Activated T-cell treated with anti-CD3 and anti-CD28 coated beads, Interleukin-2, amount 50 U/mL, for 24 hours (primary cell): ENCODE measurements around the gene MAST1.
"Not testable (repeated sequence)": the region's sequence is repeated elsewhere in the genome, so short reads cannot be mapped to it uniquely, and the experiment has no call there.

Source experiments
- DNase-seq: peaks from one replicate; pipeline ENCODE4 v3.0.0-alpha.2; 2020
- H3K27ac Mint-ChIP-seq: 2 replicates; pipeline ENCODE4 v1.8.0; 2020; ENCODE audit warnings: mild to moderate bottlenecking, mixed read lengths
- H3K27me3 Mint-ChIP-seq: 2 replicates; pipeline ENCODE4 v1.8.0; 2020; ENCODE audit warnings: mixed read lengths
- H3K36me3 Mint-ChIP-seq: 2 replicates; pipeline ENCODE4 v1.8.0; 2020; ENCODE audit warnings: low read depth, mixed read lengths
- H3K4me1 Mint-ChIP-seq: 2 replicates; pipeline ENCODE4 v1.8.0; 2020; ENCODE audit warnings: low read depth, mixed read lengths
- H3K4me3 Mint-ChIP-seq: 2 replicates; pipeline ENCODE4 v1.8.0; 2020; ENCODE audit warnings: mild to moderate bottlenecking, moderate library complexity, mixed read lengths
- H3K9me3 Mint-ChIP-seq: 2 replicates; pipeline ENCODE4 v1.8.0; 2020; ENCODE audit warnings: mixed read lengths

The MAST1 gene

GRCh38 chr19:12817810-12818209 lies 20.5 kb upstream of the MAST1 start:
- DNase-seq, H3K9me3 Mint-ChIP-seq, H3K27me3 Mint-ChIP-seq, H3K27ac Mint-ChIP-seq, H3K4me3 Mint-ChIP-seq, H3K4me1 Mint-ChIP-seq: not testable (repeated sequence)
- peaks cover 24% of the 10 kb centered on the region for H3K36me3 Mint-ChIP-seq

- no peak for DNase-seq
- H3K9me3 Mint-ChIP-seq, result peaks cover 3% of the 10 kb centered on the region
- peaks cover 9% of the 10 kb centered on the region for H3K4me1 Mint-ChIP-seq
- no peaks in the 10 kb centered on the region for H3K36me3 Mint-ChIP-seq
- H3K4me3 Mint-ChIP-seq, result no peak overlapping the region
- no peak overlapping the region for H3K27ac Mint-ChIP-seq
- H3K27me3 Mint-ChIP-seq, result peaks cover 26% of the 10 kb centered on the region
Observed at GRCh38 chr19:12821761-12822160, 16.6 kb upstream of the MAST1 start.

- Mint-ChIP-seq H3K36me3 (no peaks in the 10 kb centered on the region), H3K4me1 (peaks cover 9% of the 10 kb centered on the region), H3K4me3 (no peak overlapping the region), H3K9me3 (peaks cover 3% of the 10 kb centered on the region), H3K27me3 (peaks cover 60% of the 10 kb centered on the region), H3K27ac (no peak overlapping the region)
- peak; percentile 51 for DNase-seq
Observed at GRCh38 chr19:12825254-12826131, 12.8 kb upstream of the MAST1 start.

- no peak overlapping the region for H3K27ac Mint-ChIP-seq
- peak; percentile 51 for DNase-seq
- peaks cover 88% of the 10 kb centered on the region for H3K27me3 Mint-ChIP-seq
- H3K36me3 Mint-ChIP-seq, result no peaks in the 10 kb centered on the region
- H3K9me3 Mint-ChIP-seq, result no peaks in the 10 kb centered on the region
- H3K4me3 Mint-ChIP-seq, result no peak overlapping the region
- H3K4me1 Mint-ChIP-seq, result peaks cover 17% of the 10 kb centered on the region
Observed at GRCh38 chr19:12828494-12828893, 9.8 kb upstream of the MAST1 start.

GRCh38 chr19:12833418-12833737 lies 4.9 kb upstream of the MAST1 start:
- no peaks in the 10 kb centered on the region for H3K9me3 Mint-ChIP-seq
- peak overlapping the region; percentile 36 for H3K4me3 Mint-ChIP-seq
- H3K36me3 Mint-ChIP-seq, result no peaks in the 10 kb centered on the region
- no peak for DNase-seq
- H3K4me1 Mint-ChIP-seq, result peaks cover 24% of the 10 kb centered on the region
- H3K27me3 Mint-ChIP-seq, result peaks cover 90% of the 10 kb centered on the region
- H3K27ac Mint-ChIP-seq, result no peak overlapping the region

GRCh38 chr19:12833738-12834565 lies 4.4 kb upstream of the MAST1 start:
- Mint-ChIP-seq H3K9me3 (no peaks in the 10 kb centered on the region), H3K27ac (no peak overlapping the region), H3K27me3 (peaks cover 89% of the 10 kb centered on the region), H3K4me1 (peaks cover 28% of the 10 kb centered on the region), H3K4me3 (no peak overlapping the region), H3K36me3 (no peaks in the 10 kb centered on the region)
- DNase-seq, result peak; percentile 59

GRCh38 chr19:12834566-12834943 lies 3.8 kb upstream of the MAST1 start, which contains the start of gene RTBDN:
RTBDN (minus strand) TSS chr19:12834579; CDS start chr19:12829979, 4,600 bp downstream.
- H3K27ac Mint-ChIP-seq, result no peak within 1 kb of the TSS
- peaks cover 34% of the 10 kb centered on the region for H3K4me1 Mint-ChIP-seq
- H3K4me3 Mint-ChIP-seq, result no peak within 1 kb of the TSS
- no peak for DNase-seq
- peaks cover 89% of the 10 kb centered on the region for H3K27me3 Mint-ChIP-seq
- no peaks in the 10 kb centered on the region for H3K36me3 Mint-ChIP-seq
- no peaks in the 10 kb centered on the region for H3K9me3 Mint-ChIP-seq

GRCh38 chr19:12834976-12835757 lies 3.1 kb upstream of the MAST1 start:
- H3K4me3 Mint-ChIP-seq, result no peak overlapping the region
- peak; percentile 53 for DNase-seq
- H3K9me3 Mint-ChIP-seq, result no peaks in the 10 kb centered on the region
- H3K4me1 Mint-ChIP-seq, result peaks cover 35% of the 10 kb centered on the region
- H3K27ac Mint-ChIP-seq, result no peak overlapping the region
- H3K36me3 Mint-ChIP-seq, result no peaks in the 10 kb centered on the region
- H3K27me3 Mint-ChIP-seq, result peaks cover 89% of the 10 kb centered on the region

- no peak overlapping the region for H3K4me3 Mint-ChIP-seq
- DNase-seq, result no peak
- no peaks in the 10 kb centered on the region for H3K9me3 Mint-ChIP-seq
- no peaks in the 10 kb centered on the region for H3K36me3 Mint-ChIP-seq
- no peak overlapping the region for H3K27ac Mint-ChIP-seq
- H3K27me3 Mint-ChIP-seq, result peaks cover 89% of the 10 kb centered on the region
- peaks cover 46% of the 10 kb centered on the region for H3K4me1 Mint-ChIP-seq
Observed at GRCh38 chr19:12836529-12836863, 1.8 kb upstream of the MAST1 start.

GRCh38 chr19:12837225-12837624 lies 1.1 kb upstream of the MAST1 start:
- Mint-ChIP-seq H3K4me1 (peaks cover 50% of the 10 kb centered on the region), H3K27me3 (peaks cover 88% of the 10 kb centered on the region), H3K36me3 (no peaks in the 10 kb centered on the region), H3K4me3 (no peak overlapping the region), H3K27ac (no peak overlapping the region), H3K9me3 (no peaks in the 10 kb centered on the region)
- DNase-seq, result no peak

- DNase-seq, result no peak
- H3K27ac Mint-ChIP-seq, result no peak overlapping the region
- H3K4me3 Mint-ChIP-seq, result peak overlapping the region; percentile 42
- H3K9me3 Mint-ChIP-seq, result no peaks in the 10 kb centered on the region
- H3K27me3 Mint-ChIP-seq, result peaks cover 93% of the 10 kb centered on the region
- peaks cover 42% of the 10 kb centered on the region for H3K4me1 Mint-ChIP-seq
- H3K36me3 Mint-ChIP-seq, result no peaks in the 10 kb centered on the region
Observed at GRCh38 chr19:12838886-12839756, 806 bp downstream of the MAST1 start.

- Mint-ChIP-seq H3K9me3 (no peaks in the 10 kb centered on the region), H3K36me3 (no peaks in the 10 kb centered on the region), H3K4me1 (peaks cover 37% of the 10 kb centered on the region), H3K27ac (no peak overlapping the region), H3K27me3 (peaks cover 88% of the 10 kb centered on the region), H3K4me3 (peak overlapping the region; percentile 17)
- DNase-seq, result peak; percentile 61
Observed at GRCh38 chr19:12840091-12841079, 2.1 kb downstream of the MAST1 start.

GRCh38 chr19:12841094-12841493 lies 2.8 kb downstream of the MAST1 start:
- H3K27ac Mint-ChIP-seq, result no peak overlapping the region
- no peaks in the 10 kb centered on the region for H3K9me3 Mint-ChIP-seq
- peak overlapping the region; percentile 17 for H3K4me3 Mint-ChIP-seq
- DNase-seq, result peak; percentile 44
- no peaks in the 10 kb centered on the region for H3K36me3 Mint-ChIP-seq
- H3K4me1 Mint-ChIP-seq, result peaks cover 37% of the 10 kb centered on the region
- H3K27me3 Mint-ChIP-seq, result peaks cover 82% of the 10 kb centered on the region
